HG03039 (cell line): Measurements from ENCODE around the gene ADCY3.

Experiments
- ATAC-seq: cut with Tn5 transposase; IDR thresholded peaks from one replicate; pipeline ENCODE4 v1.9.1; 2021; ENCODE audit warnings: mild to moderate bottlenecking, moderate library complexity; ENCODE audit not compliant: unreplicated experiment

ADCY3 gene

GRCh38 chr2:24908461-24908901 lies 11.6 kb downstream of the ADCY3 start:
- no peak for ATAC-seq

GRCh38 chr2:24907116-24907515 lies 12.9 kb downstream of the ADCY3 start:
- no peak for ATAC-seq

- no peak for ATAC-seq
Observed at GRCh38 chr2:24906466-24906865, 13.6 kb downstream of the ADCY3 start.

GRCh38 chr2:24903161-24904103 lies 16.6 kb downstream of the ADCY3 start:
- no peak for ATAC-seq

GRCh38 chr2:24899361-24899910 lies 20.6 kb downstream of the ADCY3 start:
- no peak for ATAC-seq

GRCh38 chr2:24898122-24899109 lies 21.6 kb downstream of the ADCY3 start:
- ATAC-seq, result no peak

- ATAC-seq, result no peak
Observed at GRCh38 chr2:24894750-24895149, 25.3 kb downstream of the ADCY3 start.

GRCh38 chr2:24893934-24894333 lies 26.1 kb downstream of the ADCY3 start:
- ATAC-seq, result no peak

- no peak for ATAC-seq
Observed at GRCh38 chr2:24892928-24893327, 27.1 kb downstream of the ADCY3 start.

GRCh38 chr2:24891201-24891600 lies 28.8 kb downstream of the ADCY3 start:
- ATAC-seq, result no peak

- ATAC-seq, result no peak
Observed at GRCh38 chr2:24889221-24889620, 30.8 kb downstream of the ADCY3 start.

GRCh38 chr2:24888177-24888576 lies 31.9 kb downstream of the ADCY3 start:
- no peak for ATAC-seq

GRCh38 chr2:24887307-24887874 lies 32.6 kb downstream of the ADCY3 start:
- ATAC-seq, result no peak

GRCh38 chr2:24886691-24887304 lies 33.2 kb downstream of the ADCY3 start:
- ATAC-seq, result no peak

- ATAC-seq, result no peak
Observed at GRCh38 chr2:24886126-24886501, 33.9 kb downstream of the ADCY3 start.

- no peak for ATAC-seq
Observed at GRCh38 chr2:24885221-24886125, 34.6 kb downstream of the ADCY3 start.

- ATAC-seq, result no peak
Observed at GRCh38 chr2:24883946-24884345, 36.1 kb downstream of the ADCY3 start.

- no peak for ATAC-seq
Observed at GRCh38 chr2:24881623-24882022, 38.4 kb downstream of the ADCY3 start.

GRCh38 chr2:24881158-24881557 lies 38.9 kb downstream of the ADCY3 start:
- ATAC-seq, result no peak
